CD4-positive, CD25-positive, alpha-beta regulatory T cell (primary cell): ENCODE results near the gene RAPGEF4. TPM values are rescaled to one million over a fixed set of nuclear protein-coding genes. Genes with fewer than 3 reads are reported as not detected.

ENCODE experiments used
- ATAC-seq, 2 donors: fragments of 150-1000 bp; cut with Tn5 transposase; one replicate each; pipeline ENCODE4 v1.10.0; 2021; ENCODE audit warnings: low read depth in 2 of 2, moderate number of reproducible peaks in 2 of 2, moderate library complexity in 1 of 2
- DNase-seq, 3 donors: peaks; one replicate each; pipeline versions ENCODE4 v3.0.0 to v3.0.0-alpha.2; 2012 to 2022; ENCODE audit warnings: mixed read lengths in 1 of 3
- H3K27ac ChIP-seq: one replicate; pipeline ENCODE4 v1.7.0; 2013; ENCODE audit warnings: mild to moderate bottlenecking, low read length; ENCODE audit not compliant: insufficient read depth, poor library complexity, severe bottlenecking
- H3K27me3 ChIP-seq: one replicate; pipeline ENCODE4 v1.7.0; 2013; ENCODE audit warnings: low read length; ENCODE audit not compliant: control insufficient read depth, insufficient read depth
- H3K36me3 ChIP-seq: one replicate; pipeline ENCODE4 v1.7.0; 2013; ENCODE audit warnings: mild to moderate bottlenecking, low read length, moderate library complexity; ENCODE audit not compliant: control insufficient read depth, insufficient read depth
- H3K4me1 ChIP-seq: 2 replicates; pipeline ENCODE4 v1.7.0; 2013; ENCODE audit warnings: mild to moderate bottlenecking, low read length; ENCODE audit not compliant: insufficient read depth, control insufficient read depth, poor library complexity, severe bottlenecking
- H3K4me3 ChIP-seq: one replicate; pipeline ENCODE4 v1.7.0; 2013; ENCODE audit warnings: low read depth, mild to moderate bottlenecking, low read length, moderate library complexity
- H3K9me3 ChIP-seq, 2 experiments: 1 replicate in 1 of 2; 2 replicates in 1 of 2; pipeline ENCODE4 v1.7.0; 2013; ENCODE audit warnings: low read length in 2 of 2, mild to moderate bottlenecking in 1 of 2, moderate library complexity in 1 of 2; ENCODE audit not compliant: control insufficient read depth in 2 of 2
- H3K27ac Mint-ChIP-seq, 3 donors: one replicate each; pipeline ENCODE4 v1.8.0; 2020 to 2022; ENCODE audit warnings: mild to moderate bottlenecking in 3 of 3, mixed read lengths in 3 of 3, moderate library complexity in 2 of 3
- H3K27me3 Mint-ChIP-seq: one replicate; pipeline ENCODE4 v1.8.0; 2022; ENCODE audit warnings: mild to moderate bottlenecking, mixed read lengths
- H3K36me3 Mint-ChIP-seq: one replicate; pipeline ENCODE4 v1.8.0; 2020; ENCODE audit warnings: mixed read lengths
- H3K4me1 Mint-ChIP-seq, 4 donors: one replicate each; pipeline ENCODE4 v1.8.0; 2020 to 2022; ENCODE audit warnings: mixed read lengths in 4 of 4, mild to moderate bottlenecking in 1 of 4
- H3K4me3 Mint-ChIP-seq, 4 donors: one replicate each; pipeline ENCODE4 v1.8.0; 2020 to 2022; ENCODE audit warnings: mild to moderate bottlenecking in 4 of 4, mixed read lengths in 4 of 4, moderate library complexity in 3 of 4
- H3K9me3 Mint-ChIP-seq, 7 donors: one replicate each; pipeline ENCODE4 v1.8.0; 2020 to 2022; ENCODE audit warnings: mixed read lengths in 7 of 7, mild to moderate bottlenecking in 3 of 7, moderate library complexity in 2 of 7
- polyA plus RNA-seq, 4 donors: library from polyadenylated mRNA; unstranded; fragments of 300-500 nt; fragmentation: Illumina TruSeq; gene quantifications; one replicate each; pipeline ENCODE4 v1.2.3, GENCODE V29; 2021
- total RNA-seq: library from RNA; stranded (reverse); gene quantifications from one replicate; pipeline ENCODE4 v1.2.3, GENCODE V29; 2022

The RAPGEF4 gene
- total and polyA plus RNA-seq, 5 donors from 2014 or later = 1.4 TPM; not detected in 4

GRCh38 chr2:172765662-172766061 lies 30.0 kb downstream of the RAPGEF4 start:
- Histone ChIP-seq H3K27ac (no peak overlapping the region), H3K27me3 (peaks cover 5% of the 10 kb centered on the region), H3K36me3 (no peaks in the 10 kb centered on the region), H3K9me3 (peaks cover 0 to 4% of the 10 kb centered on the region in 2 experiments), H3K4me3 (no peak overlapping the region), H3K4me1 (no peaks in the 10 kb centered on the region)
- DNase-seq (no peak), ATAC-seq (no peak)
- no peaks in the 10 kb centered on the region for H3K36me3 Mint-ChIP-seq
- peaks cover 0 to 10% (median 5%) of the 10 kb centered on the region in 7 donors for H3K9me3 Mint-ChIP-seq
- H3K4me3 Mint-ChIP-seq = no peak overlapping the region
- H3K4me1 Mint-ChIP-seq = no peaks in the 10 kb centered on the region
- H3K27me3 Mint-ChIP-seq = peaks cover 15% of the 10 kb centered on the region
- no peak overlapping the region for H3K27ac Mint-ChIP-seq

GRCh38 chr2:172768401-172768800 lies 32.8 kb downstream of the RAPGEF4 start:
- Histone ChIP-seq H3K4me1 (no peaks in the 10 kb centered on the region), H3K27ac (no peak overlapping the region), H3K4me3 (no peak overlapping the region), H3K36me3 (no peaks in the 10 kb centered on the region), H3K9me3 (no peaks in the 10 kb centered on the region), H3K27me3 (peaks cover 2% of the 10 kb centered on the region)
- Mint-ChIP-seq H3K9me3 (peaks cover 0 to 6% (median 0%) of the 10 kb centered on the region in 7 donors), H3K4me3 (no peak overlapping the region), H3K27me3 (peaks cover 10% of the 10 kb centered on the region), H3K4me1 (no peaks in the 10 kb centered on the region), H3K27ac (no peak overlapping the region), H3K36me3 (no peaks in the 10 kb centered on the region)
- ATAC-seq (no peak), DNase-seq (no peak)

DNA sequence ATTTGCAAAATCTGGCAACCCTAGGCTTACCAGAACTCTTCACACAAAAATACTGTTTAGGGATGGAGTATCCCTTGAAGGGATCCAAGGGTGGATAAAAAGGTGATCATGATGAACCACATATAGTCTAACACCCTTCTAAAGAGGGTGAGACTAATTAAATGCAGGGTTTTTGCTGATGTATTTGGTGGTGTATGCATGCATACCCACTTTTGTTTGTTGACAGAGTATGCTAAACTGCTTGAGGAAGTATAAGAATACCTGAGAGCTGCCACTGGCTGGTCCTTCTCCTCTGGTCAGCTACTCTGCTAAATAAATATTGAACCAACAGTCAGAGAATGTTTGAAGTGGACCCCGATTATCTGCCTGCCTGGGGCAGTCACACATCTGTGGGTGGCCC lies 34.2 kb downstream of the RAPGEF4 start:
- Mint-ChIP-seq H3K9me3 (peaks cover 0 to 5% (median 0%) of the 10 kb centered on the region in 7 donors), H3K27me3 (peaks cover 9% of the 10 kb centered on the region), H3K36me3 (no peaks in the 10 kb centered on the region), H3K4me1 (no peaks in the 10 kb centered on the region), H3K4me3 (no peak overlapping the region), H3K27ac (no peak overlapping the region)
- Histone ChIP-seq H3K9me3 (no peaks in the 10 kb centered on the region), H3K27ac (no peak overlapping the region), H3K4me1 (no peaks in the 10 kb centered on the region), H3K36me3 (no peaks in the 10 kb centered on the region), H3K4me3 (no peak overlapping the region), H3K27me3 (peaks cover 2% of the 10 kb centered on the region)
- ATAC-seq (no peak), DNase-seq (no peak)

- no peaks in the 10 kb centered on the region for H3K4me1 ChIP-seq
- Mint-ChIP-seq H3K27me3 (peaks cover 9% of the 10 kb centered on the region), H3K4me1 (no peaks in the 10 kb centered on the region), H3K27ac (no peak overlapping the region), H3K9me3 (peaks cover 0 to 4% (median 0%) of the 10 kb centered on the region in 7 donors), H3K36me3 (no peaks in the 10 kb centered on the region), H3K4me3 (no peak overlapping the region)
- H3K4me3 ChIP-seq = no peak overlapping the region
- H3K27ac ChIP-seq = no peak overlapping the region
- DNase-seq = no peak
- no peaks in the 10 kb centered on the region for H3K27me3 ChIP-seq
- H3K9me3 ChIP-seq = no peaks in the 10 kb centered on the region
- no peaks in the 10 kb centered on the region for H3K36me3 ChIP-seq
- no peak for ATAC-seq
Observed at GRCh38 chr2:172770887-172771286, 35.2 kb downstream of the RAPGEF4 start.

DNA sequence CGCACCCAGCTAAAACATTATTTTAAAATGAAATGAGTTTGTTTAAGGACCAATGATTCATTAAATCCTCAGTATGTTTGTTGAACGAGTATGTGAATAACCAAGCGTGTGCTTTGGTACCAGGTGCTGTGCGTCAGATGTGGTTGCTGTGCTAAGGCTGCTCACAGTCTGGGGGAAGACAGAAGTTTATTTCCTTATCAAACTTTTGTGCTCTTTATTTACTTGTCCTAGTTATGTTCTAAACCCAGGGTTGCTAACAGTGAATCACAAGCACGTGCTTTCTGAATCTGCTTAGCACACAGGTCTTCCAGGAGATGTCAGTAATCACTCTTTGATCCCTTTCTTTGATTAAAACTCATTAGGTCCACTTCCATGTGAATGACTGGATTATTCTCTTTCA lies 37.0 kb downstream of the RAPGEF4 start:
- H3K36me3 Mint-ChIP-seq = no peaks in the 10 kb centered on the region
- H3K9me3 Mint-ChIP-seq = peaks cover 0 to 4% (median 0%) of the 10 kb centered on the region in 7 donors
- H3K4me3 ChIP-seq = no peak overlapping the region
- peaks cover 1% of the 10 kb centered on the region for H3K27me3 ChIP-seq
- no peaks in the 10 kb centered on the region for H3K9me3 ChIP-seq
- peaks cover 9% of the 10 kb centered on the region for H3K27me3 Mint-ChIP-seq
- no peak overlapping the region for H3K4me3 Mint-ChIP-seq
- H3K36me3 ChIP-seq = no peaks in the 10 kb centered on the region
- ATAC-seq (no peak), DNase-seq (no peak)
- H3K27ac Mint-ChIP-seq = no peak overlapping the region
- H3K4me1 ChIP-seq = no peaks in the 10 kb centered on the region
- H3K4me1 Mint-ChIP-seq = no peaks in the 10 kb centered on the region
- H3K27ac ChIP-seq = no peak overlapping the region

DNA sequence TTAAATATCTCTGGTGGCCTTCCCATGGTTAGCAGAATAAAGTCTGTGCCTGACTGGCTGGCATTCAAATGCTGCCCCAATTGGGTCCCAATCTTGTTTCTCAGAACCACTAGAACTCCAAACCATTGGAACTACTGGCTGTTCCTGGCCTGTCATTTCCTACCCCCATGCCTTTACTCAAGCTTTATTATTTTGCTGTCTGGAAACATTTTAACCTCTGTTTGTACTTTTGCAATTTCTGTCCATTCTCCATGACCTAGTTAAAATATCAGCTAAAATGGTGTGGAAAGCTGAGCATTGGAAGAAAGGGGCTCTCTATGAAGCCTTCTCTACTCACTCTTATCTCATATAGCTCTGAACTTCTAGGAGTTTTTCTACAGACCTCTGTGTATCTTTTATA lies 38.7 kb downstream of the RAPGEF4 start:
- no peak for ATAC-seq
- H3K4me1 Mint-ChIP-seq = no peaks in the 10 kb centered on the region
- Histone ChIP-seq H3K4me1 (no peaks in the 10 kb centered on the region), H3K36me3 (no peaks in the 10 kb centered on the region), H3K9me3 (no peaks in the 10 kb centered on the region), H3K27me3 (peaks cover 1% of the 10 kb centered on the region), H3K4me3 (no peak overlapping the region), H3K27ac (no peak overlapping the region)
- no peaks in the 10 kb centered on the region for H3K36me3 Mint-ChIP-seq
- H3K27ac Mint-ChIP-seq = no peak overlapping the region
- H3K4me3 Mint-ChIP-seq = no peak overlapping the region
- peaks cover 8% of the 10 kb centered on the region for H3K27me3 Mint-ChIP-seq
- H3K9me3 Mint-ChIP-seq = peaks cover 0 to 1% (median 0%) of the 10 kb centered on the region in 7 donors
- no peak for DNase-seq

DNA sequence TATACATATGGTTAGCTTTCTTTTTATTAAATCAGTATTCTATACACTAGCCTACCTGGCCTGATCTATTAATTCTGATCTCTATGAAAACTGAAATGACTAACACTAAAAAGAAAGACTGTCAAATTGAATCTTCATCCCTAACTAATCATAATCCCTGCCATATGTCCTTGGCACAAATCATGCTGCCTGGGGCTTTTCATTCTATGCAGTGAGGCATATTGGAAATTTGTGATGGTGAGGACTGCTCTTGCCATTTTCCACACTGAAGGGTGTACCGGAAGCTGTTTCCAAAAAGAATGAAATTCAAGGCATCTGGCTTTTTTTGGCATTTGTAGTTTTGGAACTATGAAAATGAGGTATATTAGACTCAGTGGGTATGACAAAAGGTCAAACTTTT lies 39.7 kb downstream of the RAPGEF4 start:
- Mint-ChIP-seq H3K36me3 (no peaks in the 10 kb centered on the region), H3K27me3 (peaks cover 14% of the 10 kb centered on the region), H3K4me3 (no peak overlapping the region), H3K4me1 (no peaks in the 10 kb centered on the region), H3K9me3 (peaks cover 0 to 1% (median 0%) of the 10 kb centered on the region in 7 donors), H3K27ac (no peak overlapping the region)
- Histone ChIP-seq H3K4me1 (no peaks in the 10 kb centered on the region), H3K4me3 (no peak overlapping the region), H3K36me3 (no peaks in the 10 kb centered on the region), H3K9me3 (no peaks in the 10 kb centered on the region), H3K27me3 (peaks cover 1% of the 10 kb centered on the region), H3K27ac (no peak overlapping the region)
- DNase-seq (no peak), ATAC-seq (no peak)

DNA sequence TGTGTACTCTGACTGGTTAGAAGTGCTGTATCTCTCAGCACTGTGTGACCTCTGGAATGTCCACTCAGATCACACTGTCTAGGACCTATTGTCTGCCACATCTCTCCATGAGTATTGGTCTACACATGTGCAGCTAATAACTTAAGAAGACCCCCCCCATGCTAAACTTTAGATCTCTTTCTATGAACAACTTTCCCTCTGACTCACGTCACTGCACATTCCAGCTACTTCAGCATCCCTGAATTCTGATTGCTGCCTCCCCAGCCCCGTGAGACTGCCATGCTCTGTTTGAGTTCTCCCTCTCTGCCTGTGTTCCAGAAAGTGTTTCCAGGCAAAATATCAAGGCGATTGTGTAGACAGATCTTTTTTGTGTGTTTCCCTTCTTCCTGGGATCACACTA lies 41.8 kb downstream of the RAPGEF4 start:
- H3K4me1 ChIP-seq = no peaks in the 10 kb centered on the region
- no peak overlapping the region for H3K27ac ChIP-seq
- H3K4me1 Mint-ChIP-seq = no peaks in the 10 kb centered on the region
- peaks cover 1% of the 10 kb centered on the region for H3K27me3 ChIP-seq
- DNase-seq (no peak), ATAC-seq (no peak)
- H3K4me3 Mint-ChIP-seq = no peak overlapping the region
- no peak overlapping the region for H3K4me3 ChIP-seq
- H3K9me3 Mint-ChIP-seq = peaks cover 0 to 1% (median 0%) of the 10 kb centered on the region in 7 donors
- H3K27ac Mint-ChIP-seq = no peak overlapping the region
- H3K27me3 Mint-ChIP-seq = peaks cover 14% of the 10 kb centered on the region
- H3K36me3 Mint-ChIP-seq = no peaks in the 10 kb centered on the region
- no peaks in the 10 kb centered on the region for H3K9me3 ChIP-seq
- H3K36me3 ChIP-seq = no peaks in the 10 kb centered on the region
